A549 (cell line): ENCODE results near the gene SULT1B1. TPM values are rescaled to one million over a fixed set of nuclear protein-coding genes. Genes with fewer than 3 reads are reported as not detected.

Source experiments
- ATAC-seq, 2 experiments: fragments of 200-7000 bp in 1 of 2; fragments of >200 bp in 1 of 2; cut with Nextera tagmentation in 1 of 2; cut with Tn5 transposase in 1 of 2; 3 replicates each; pipeline versions ENCODE4 v1.8.0 to v1.9.1; 2018 to 2020; ENCODE audit warnings: mild to moderate bottlenecking in 1 of 2, moderate library complexity in 1 of 2
- CTCF ChIA-PET: fragments of 300-600 bp; sonication (Branson Sonifier 250); formaldehyde crosslinking; extraction: SDS; loops from one replicate; lab custom pipeline; 2021; ENCODE audit warnings: antibody characterized with exemption, inconsistent platforms; lab: Yijun Ruan, JAX
- POLR2A ChIA-PET: fragments of 350-600 bp; formaldehyde crosslinking; extraction: SDS; loops from one replicate; lab custom pipeline; 2021; ENCODE audit warnings: antibody characterized with exemption, inconsistent platforms; lab: Yijun Ruan, JAX
- DNase-seq, 2 experiments: peaks; one replicate each; pipeline versions ENCODE4 v3.0.0 to v3.0.0-alpha.2; 2011 to 2016; ENCODE audit warnings: low read depth in 1 of 2, low spot score in 1 of 2
- FAIRE-seq: peaks from 2 replicates; lab custom pipeline; 2011; peaks lifted over from hg19 to GRCh38; lab: Jason Lieb, UNC
- H3K27ac ChIP-seq, 2 experiments: fragments of >200 bp; sonication (Bioruptor Twin); formaldehyde crosslinking; 3 replicates each; pipeline ENCODE4 v1.5.1; 2016 to 2017
- H3K4me1 ChIP-seq: fragments of >200 bp; sonication (Bioruptor Twin); formaldehyde crosslinking; 3 replicates; pipeline ENCODE4 v1.6.1; 2016
- H3K4me2 ChIP-seq: fragments of >200 bp; sonication (Bioruptor Twin); formaldehyde crosslinking; 3 replicates; pipeline ENCODE4 v1.6.1; 2016
- H3K4me3 ChIP-seq: fragments of >200 bp; sonication (Bioruptor Twin); formaldehyde crosslinking; 3 replicates; pipeline ENCODE4 v1.5.1; 2016
- H3K9me3 ChIP-seq: fragments of >200 bp; sonication (Bioruptor Twin); formaldehyde crosslinking; 3 replicates; pipeline ENCODE4 v1.6.1; 2016
- ATOH8 ChIP-seq: fragments of 250-450 bp; sonication (Bioruptor Pico); IDR thresholded peaks from 2 replicates; pipeline ENCODE4 v1.5.0; 2020; ENCODE audit warnings: low read depth, mild to moderate bottlenecking, moderate library complexity
- CEBPB ChIP-seq, 2 experiments: fragments of >200 bp in 1 of 2; sonication (Bioruptor Twin) in 1 of 2; formaldehyde crosslinking in 1 of 2; IDR thresholded peaks; 2 replicates each; pipeline ENCODE4 v1.6.1; 2012 to 2016
- CHD2 ChIP-seq: fragments of 150-350 bp; IDR thresholded peaks from 2 replicates; pipeline ENCODE4 v1.6.1; 2014; ENCODE audit warnings: low read length; ENCODE audit not compliant: partially characterized antibody
- ELK1 ChIP-seq: fragments of 150-350 bp; IDR thresholded peaks from 2 replicates; pipeline ENCODE4 v1.6.1; 2014; ENCODE audit warnings: low read depth, mild to moderate bottlenecking, low read length
- EP300 ChIP-seq, 2 experiments: fragments of >200 bp; sonication (Bioruptor Twin); formaldehyde crosslinking; IDR thresholded peaks; 2 replicates in 1 of 2; 3 replicates in 1 of 2; pipeline ENCODE4 v1.6.1; 2016 to 2017
- FOSL2 ChIP-seq, 2 experiments: fragments of 450-650 bp in 1 of 2; fragments of >200 bp in 1 of 2; sonication (Bioruptor Twin) in 1 of 2; formaldehyde crosslinking; IDR thresholded peaks; 2 replicates each; pipeline versions ENCODE4 v1.5.0 to v1.6.1; 2016 to 2020; ENCODE audit warnings: mild to moderate bottlenecking in 1 of 2, moderate library complexity in 1 of 2
- GATA3 ChIP-seq: IDR thresholded peaks from 2 replicates; pipeline ENCODE4 v1.6.1; 2012; ENCODE audit warnings: borderline replicate concordance
- HES2 ChIP-seq: fragments of >200 bp; sonication (Bioruptor Twin); formaldehyde crosslinking; IDR thresholded peaks from 2 replicates; pipeline ENCODE4 v1.6.1; 2016
- HEYL ChIP-seq: fragments of 250-450 bp; sonication (Bioruptor Pico); IDR thresholded peaks from 2 replicates; pipeline ENCODE4 v1.8.0; 2021; ENCODE audit warnings: mild to moderate bottlenecking, moderate library complexity
- HMGXB4 ChIP-seq: fragments of 250-450 bp; sonication (Bioruptor Pico); IDR thresholded peaks from 2 replicates; pipeline ENCODE4 v1.5.0; 2021; ENCODE audit warnings: mild to moderate bottlenecking, moderate library complexity, borderline replicate concordance
- HOXB13 ChIP-seq: fragments of 250-450 bp; sonication (Bioruptor Pico); IDR thresholded peaks from 2 replicates; pipeline ENCODE4 v1.5.0; 2020; ENCODE audit warnings: low read depth, mild to moderate bottlenecking, moderate library complexity
- JUN ChIP-seq, 2 experiments: fragments of >200 bp; sonication (Bioruptor Twin); formaldehyde crosslinking; IDR thresholded peaks; 2 replicates in 1 of 2; 3 replicates in 1 of 2; pipeline ENCODE4 v1.6.1; 2016 to 2017
- JUNB ChIP-seq: fragments of >200 bp; sonication (Bioruptor Twin); formaldehyde crosslinking; IDR thresholded peaks from 2 replicates; pipeline ENCODE4 v1.6.1; 2016
- KDM1A ChIP-seq: fragments of 200-600 bp; sonication (generic); IDR thresholded peaks from 2 replicates; pipeline ENCODE4 v1.6.1; 2016; ENCODE audit warnings: low read depth, mild to moderate bottlenecking
- KDM5A ChIP-seq: fragments of 200-600 bp; sonication (generic); IDR thresholded peaks from 2 replicates; pipeline ENCODE4 v1.6.1; 2016; ENCODE audit warnings: antibody characterized with exemption, mild to moderate bottlenecking
- MAFK ChIP-seq: fragments of 450-650 bp; IDR thresholded peaks from 2 replicates; pipeline ENCODE4 v1.6.1; 2014; ENCODE audit not compliant: partially characterized antibody
- MYC ChIP-seq: IDR thresholded peaks from 2 replicates; pipeline ENCODE4 v1.6.1; 2012; ENCODE audit warnings: mild to moderate bottlenecking, inconsistent platforms, low read length, improper control_type of control experiment, borderline replicate concordance
- NFE2L2 ChIP-seq: fragments of 150-350 bp; conservative IDR thresholded peaks from 2 replicates; pipeline ENCODE4 v1.6.1; 2014; ENCODE audit warnings: low read length
- POLR2A ChIP-seq: IDR thresholded peaks from 2 replicates; pipeline ENCODE4 v1.6.1; 2012; ENCODE audit warnings: mild to moderate bottlenecking, low read length
- POLR2AphosphoS2 ChIP-seq: conservative IDR thresholded peaks from 2 replicates; pipeline ENCODE4 v1.6.1; 2012; ENCODE audit warnings: low read length, improper control_type of control experiment, inconsistent platforms
- REST ChIP-seq: fragments of 200-600 bp; sonication (generic); IDR thresholded peaks from 2 replicates; pipeline ENCODE4 v1.6.1; 2016; ENCODE audit warnings: antibody characterized with exemption, mild to moderate bottlenecking, moderate library complexity
- RFX5 ChIP-seq: fragments of 450-650 bp; IDR thresholded peaks from 2 replicates; pipeline ENCODE4 v1.7.1; 2014; ENCODE audit warnings: antibody characterized with exemption, mild to moderate bottlenecking, moderate library complexity
- SREBF2 ChIP-seq: fragments of 450-650 bp; IDR thresholded peaks from 2 replicates; pipeline ENCODE4 v1.6.1; 2014; ENCODE audit warnings: mild to moderate bottlenecking, moderate library complexity
- USF2 ChIP-seq: fragments of 450-650 bp; IDR thresholded peaks from 2 replicates; pipeline ENCODE4 v1.6.1; 2014; ENCODE audit warnings: antibody characterized with exemption
- ZFP36 ChIP-seq: fragments of 450-650 bp; IDR thresholded peaks from 2 replicates; pipeline ENCODE4 v1.6.1; 2014; ENCODE audit warnings: borderline replicate concordance; ENCODE audit not compliant: partially characterized antibody
- ZNF302 ChIP-seq: fragments of 250-450 bp; sonication (Bioruptor Pico); IDR thresholded peaks from 2 replicates; pipeline ENCODE4 v1.9.0; 2021; ENCODE audit warnings: inconsistent platforms, mild to moderate bottlenecking, moderate library complexity
- WGBS: methylation state at CpG from one replicate; pipeline ENCODE4 v1.1.6; 2017; ENCODE audit errors: missing lambda C conversion rate; 5-methylcytosine and 5-hydroxymethylcytosine counted together
- polyA plus RNA-seq, 4 experiments: library from polyadenylated mRNA; depleted of rRNA in 3 of 4; stranded (reverse); fragments of >200 nt; fragmentation: RNase III in 1 of 4; extraction: RNeasy Plus Mini Kit Qiagen cat#74134 plus additional on column Dnase treatment in 1 of 4; gene quantifications; 2 replicates in 3 of 4; 3 replicates in 1 of 4; pipeline ENCODE4 v1.2.3, GENCODE V29; 2011 to 2017

Gene SULT1B1
- polyA plus RNA-seq, 2 of the 4 experiments (the other 2 are of a cell fraction), result 0.01 to 0.13 TPM

GRCh38 chr4:69735119-69735518 is 25.3 kb downstream of the SULT1B1 start:
- Histone ChIP-seq H3K9me3 (no peaks in the 10 kb centered on the region), H3K27ac (no peak overlapping the region), H3K4me2 (no peak overlapping the region), H3K4me3 (no peak overlapping the region), H3K4me1 (no peaks in the 10 kb centered on the region)
- DNase-seq (no peak), FAIRE-seq (no peak), ATAC-seq (no peak)
- ChIA-PET POLR2A (no interaction called here), CTCF (no interaction called here)
- WGBS, result 41% methylated on average over 3 of the region's 4 CpGs
- TF ChIP-seq MYC, result no peak
- no peak for TF ChIP-seq CEBPB (IDR thresholded peaks at IDR 0.05)

- ChIA-PET CTCF (no interaction called here), POLR2A (no interaction called here)
- Histone ChIP-seq H3K4me3 (no peak overlapping the region), H3K27ac (no peak overlapping the region), H3K4me1 (no peaks in the 10 kb centered on the region), H3K4me2 (no peak overlapping the region), H3K9me3 (no peaks in the 10 kb centered on the region)
- DNase-seq (no peak), ATAC-seq (no peak), FAIRE-seq (no peak)
- TF ChIP-seq EP300 (IDR thresholded peaks at IDR 0.05) (no peak), KDM5A (no peak), USF2 (no peak), ZFP36 (no peak), NFE2L2 (no peak), POLR2AphosphoS2 (no peak), HES2 (no peak), HEYL (no peak), SREBF2 (no peak), FOSL2 (IDR thresholded peaks at IDR 0.05) (no peak), FOSL2 (CRISPR knock-in tag; IDR thresholded peaks at IDR 0.05) (no peak), ZNF302 (CRISPR knock-in tag) (no peak), ATOH8 (no peak)
- 17% methylated on average over 1 of the region's 1 CpG for WGBS
Observed at GRCh38 chr4:69731847-69732246, 28.6 kb downstream of the SULT1B1 start.

GRCh38 chr4:69731241-69731640 is 29.2 kb downstream of the SULT1B1 start:
- Histone ChIP-seq H3K4me2 (no peak overlapping the region), H3K9me3 (no peaks in the 10 kb centered on the region), H3K4me3 (no peak overlapping the region), H3K4me1 (no peaks in the 10 kb centered on the region), H3K27ac (no peak overlapping the region)
- DNase-seq (no peak), ATAC-seq (no peak), FAIRE-seq (no peak)
- 47% methylated on average over 1 of the region's 1 CpG for WGBS
- ChIA-PET POLR2A (no interaction called here), CTCF (no interaction called here)
- TF ChIP-seq JUNB (no peak), HOXB13 (CRISPR knock-in tag) (no peak), GATA3 (no peak), JUN (IDR thresholded peaks at IDR 0.05) (no peak), REST (no peak), ELK1 (no peak), POLR2A (no peak), CEBPB (IDR thresholded peaks at IDR 0.05) (no peak), ATOH8 (no peak), MAFK (no peak), CHD2 (no peak), KDM1A (no peak), HMGXB4 (no peak), EP300 (IDR thresholded peaks at IDR 0.05) (no peak), RFX5 (no peak)
